H1 (cell line): Measurements from ENCODE around the gene KIF11. TPM values are rescaled to one million over a fixed set of nuclear protein-coding genes. Genes with fewer than 3 reads are reported as not detected.
"Not testable (repeated sequence)": the region's sequence is repeated elsewhere in the genome, so short reads cannot be mapped to it uniquely, and the experiment has no call there.

Experiments
- CTCF ChIA-PET: fragments of 300-600 bp; sonication (Branson Sonifier 250); formaldehyde crosslinking; loops from one replicate; lab custom pipeline; 2021; ENCODE audit not compliant: partially characterized antibody; lab: Charles Lee
- POLR2A ChIA-PET: fragments of 300-600 bp; sonication (Branson Sonifier 250); formaldehyde crosslinking; loops from one replicate; lab custom pipeline; 2021; ENCODE audit warnings: inconsistent platforms; ENCODE audit not compliant: partially characterized antibody; lab: Charles Lee
- DNase-seq, 2 experiments: peaks; one replicate each; pipeline versions ENCODE4 v3.0.0 to v3.0.0-alpha.2; 2010 to 2022; ENCODE audit warnings: low spot score in 2 of 2, low read depth in 1 of 2, mixed read lengths in 1 of 2
- FAIRE-seq: peaks from 2 replicates; lab custom pipeline; 2011; peaks lifted over from hg19 to GRCh38; lab: Jason Lieb, UNC
- H2AFZ ChIP-seq: 2 replicates; pipeline ENCODE4 v1.8.1; 2012; ENCODE audit warnings: low read length, inconsistent platforms
- H2AK5ac ChIP-seq: 2 replicates; pipeline ENCODE4 v1.6.1; 2013; ENCODE audit warnings: low read depth, low read length
- H2BK120ac ChIP-seq: replicated peaks from 2 replicates; pipeline ENCODE3; 2013; ENCODE audit warnings: low read depth, low read length, inconsistent platforms
- H2BK12ac ChIP-seq: 2 replicates; pipeline ENCODE4 v1.6.1; 2013; ENCODE audit warnings: low read depth, low read length
- H2BK15ac ChIP-seq: 2 replicates; pipeline ENCODE4 v1.6.1; 2013; ENCODE audit warnings: low read length
- H2BK20ac ChIP-seq: 2 replicates; pipeline ENCODE4 v1.6.1; 2013; ENCODE audit warnings: low read length
- H2BK5ac ChIP-seq: 2 replicates; pipeline ENCODE4 v1.6.1; 2013; ENCODE audit warnings: low read depth, low read length
- H3K14ac ChIP-seq: 2 replicates; pipeline ENCODE4 v1.6.1; 2013; ENCODE audit warnings: inconsistent platforms; ENCODE audit not compliant: insufficient read length
- H3K18ac ChIP-seq: 2 replicates; pipeline ENCODE4 v1.6.1; 2013; ENCODE audit warnings: low read length; ENCODE audit errors: extremely low read depth
- H3K23ac ChIP-seq: 2 replicates; pipeline ENCODE4 v1.6.1; 2013; ENCODE audit warnings: inconsistent platforms; ENCODE audit not compliant: insufficient read length
- H3K23me2 ChIP-seq: 2 replicates; pipeline ENCODE4 v1.6.1; 2013; ENCODE audit warnings: low read depth, low read length
- H3K27ac ChIP-seq: 2 replicates; pipeline ENCODE4 v1.6.1; 2011; ENCODE audit warnings: low read depth, low read length, inconsistent platforms
- H3K27me3 ChIP-seq, 4 experiments: replicated peaks in 1 of 4; 1 replicate in 1 of 4; 2 replicates in 3 of 4; pipeline versions ENCODE4 v1.6.1 to v1.8.1; 2011 to 2013; ENCODE audit warnings: low read length in 3 of 4, mild to moderate bottlenecking in 3 of 4, inconsistent platforms in 2 of 4, mixed read lengths in 2 of 4, moderate library complexity in 1 of 4; ENCODE audit not compliant: control insufficient read depth in 3 of 4, insufficient read depth in 3 of 4; ENCODE audit errors: extremely low read depth in 1 of 4
- H3K36me3 ChIP-seq, 4 experiments: 2 replicates each; pipeline versions ENCODE4 v1.6.1 to v1.8.1; 2011 to 2013; ENCODE audit warnings: mild to moderate bottlenecking in 4 of 4, low read length in 3 of 4, moderate library complexity in 2 of 4, control low read depth in 1 of 4, inconsistent platforms in 1 of 4; ENCODE audit not compliant: insufficient read depth in 4 of 4, control insufficient read depth in 2 of 4
- H3K4ac ChIP-seq: replicated peaks from 2 replicates; pipeline ENCODE3; 2013; ENCODE audit warnings: low read length, low read depth, mixed read lengths, inconsistent platforms; ENCODE audit not compliant: insufficient read length
- H3K4me1 ChIP-seq, 4 experiments: replicated peaks in 1 of 4; 1 replicate in 1 of 4; 2 replicates in 3 of 4; pipeline versions ENCODE4 v1.6.1 to v1.8.1; 2011 to 2013; ENCODE audit warnings: low read length in 3 of 4, inconsistent platforms in 2 of 4, mixed read lengths in 1 of 4; ENCODE audit not compliant: insufficient read depth in 4 of 4, control insufficient read depth in 3 of 4
- H3K4me2 ChIP-seq, 2 experiments: 2 replicates each; pipeline versions ENCODE4 v1.6.1 to v1.8.1; 2011 to 2013; ENCODE audit warnings: low read depth in 2 of 2, low read length in 2 of 2, control low read depth in 1 of 2, inconsistent platforms in 1 of 2, mild to moderate bottlenecking in 1 of 2; ENCODE audit not compliant: insufficient read depth in 1 of 2
- H3K4me3 ChIP-seq, 4 experiments: fragments of 200-600, 300-600 bp in 1 of 4; sonication (generic), shearing (Covaris generic), sonication (Bioruptor Twin) in 1 of 4; 2 replicates each; pipeline versions ENCODE4 v1.5.1 to v1.8.1; 2011 to 2016; ENCODE audit warnings: low read length in 4 of 4, low read depth in 3 of 4, control low read depth in 2 of 4, inconsistent platforms in 2 of 4, mild to moderate bottlenecking in 2 of 4, mixed read lengths in 1 of 4, moderate library complexity in 1 of 4; ENCODE audit not compliant: insufficient read depth in 2 of 4; ENCODE audit errors: extremely low read depth in 1 of 4
- H3K56ac ChIP-seq: replicated peaks from 2 replicates; pipeline ENCODE3; 2013; ENCODE audit warnings: low read depth, mild to moderate bottlenecking, mixed read lengths, low read length, inconsistent platforms; ENCODE audit not compliant: insufficient read length
- H3K79me1 ChIP-seq: 2 replicates; pipeline ENCODE4 v1.6.1; 2013; ENCODE audit warnings: low read depth, low read length, control low read depth
- H3K79me2 ChIP-seq, 2 experiments: 2 replicates each; pipeline versions ENCODE4 v1.6.1 to v1.8.1; 2012 to 2013; ENCODE audit warnings: low read length in 2 of 2, mild to moderate bottlenecking in 2 of 2, inconsistent platforms in 1 of 2; ENCODE audit not compliant: insufficient read depth in 2 of 2, control insufficient read depth in 1 of 2
- H3K9ac ChIP-seq, 4 experiments: replicated peaks in 1 of 4; 1 replicate in 1 of 4; 2 replicates in 3 of 4; pipeline versions ENCODE4 v1.6.1 to v1.8.1; 2011 to 2013; ENCODE audit warnings: low read depth in 3 of 4, low read length in 3 of 4, control low read depth in 2 of 4, mild to moderate bottlenecking in 2 of 4, moderate library complexity in 2 of 4, inconsistent platforms in 1 of 4; ENCODE audit errors: extremely low read depth in 1 of 4
- H3K9me3 ChIP-seq, 2 experiments: 2 replicates each; pipeline versions ENCODE4 v1.6.1 to v1.8.1; 2012 to 2013; ENCODE audit warnings: mild to moderate bottlenecking in 2 of 2, moderate library complexity in 2 of 2, control low read depth in 1 of 2, inconsistent platforms in 1 of 2, low read depth in 1 of 2, low read length in 1 of 2, mixed read lengths in 1 of 2; ENCODE audit not compliant: insufficient read depth in 2 of 2
- H4K20me1 ChIP-seq, 2 experiments: replicated peaks in 1 of 2; 2 replicates each; pipeline versions ENCODE3 to v1.8.1; 2011 to 2013; ENCODE audit warnings: inconsistent platforms in 2 of 2, low read length in 2 of 2, mild to moderate bottlenecking in 1 of 2; ENCODE audit not compliant: insufficient read depth in 2 of 2, control insufficient read depth in 1 of 2
- H4K5ac ChIP-seq: 2 replicates; pipeline ENCODE4 v1.6.1; 2013; ENCODE audit warnings: low read length, low read depth, mixed read lengths, inconsistent platforms; ENCODE audit not compliant: insufficient read length
- H4K8ac ChIP-seq: 2 replicates; pipeline ENCODE4 v1.8.0; 2013; ENCODE audit warnings: mild to moderate bottlenecking, moderate library complexity, low read length, inconsistent platforms; ENCODE audit not compliant: insufficient read depth; ENCODE audit errors: extremely low read depth
- H4K91ac ChIP-seq: replicated peaks from 2 replicates; pipeline ENCODE3; 2013; ENCODE audit warnings: low read length, mixed read lengths, inconsistent platforms; ENCODE audit not compliant: insufficient read length
- MAFK ChIP-seq: IDR thresholded peaks from 2 replicates; pipeline ENCODE4 v1.6.1; 2012; ENCODE audit warnings: low read depth, mild to moderate bottlenecking, improper control_type of control experiment, low read length
- WGBS, 2 experiments: shearing (Covaris generic) in 1 of 2; methylation state at CpG; one replicate each; pipeline versions ENCODE4 v1.1.6 to v1.1.7; 2013 to 2015; ENCODE audit warnings: low lambda C conversion rate in 2 of 2, mixed read lengths in 2 of 2, inconsistent platforms in 1 of 2, low coverage in 1 of 2, missing lambda C conversion rate in 1 of 2; ENCODE audit not compliant: insufficient replicate concordance in 2 of 2, insufficient coverage in 1 of 2, insufficient read length in 1 of 2; ENCODE audit errors: extremely low coverage in 1 of 2, missing lambda C conversion rate in 1 of 2; 5-methylcytosine and 5-hydroxymethylcytosine counted together
- polyA plus RNA-seq, 7 experiments: library from polyadenylated mRNA; depleted of rRNA in 3 of 7; stranded (reverse) in 5 of 7; unstranded in 2 of 7; fragments of >200 nt in 5 of 7; fragments of 200-250 nt in 2 of 7; gene quantifications; 1 replicate in 5 of 7; 2 replicates in 1 of 7; 4 replicates in 1 of 7; pipeline versions ENCODE4 v1.2.1 to v1.2.3, GENCODE V29; 2011 to 2013; ENCODE audit warnings: missing spikeins in 2 of 7, mixed read lengths in 2 of 7
- total RNA-seq: library from RNA; stranded (reverse); fragmentation: NEBNext Ultra II Directional; extraction: Animal tissue kit (Norgen Biotek cat#: 25700); gene quantifications from 2 replicates; pipeline ENCODE4 v1.2.1, GENCODE V29; 2021
- TF ChIP-seq, protein P1 (sequence below), 3 experiments: IDR thresholded peaks; 1 replicate in 2 of 3; 2 replicates in 1 of 3; pipeline versions ENCODE4 v1.5.1 to v1.6.1; 2011; ENCODE audit warnings: low read length in 3 of 3, mild to moderate bottlenecking in 3 of 3, inconsistent platforms in 2 of 3, low read depth in 1 of 3, moderate library complexity in 1 of 3; ENCODE audit not compliant: insufficient read depth in 1 of 3; ENCODE audit errors: control extremely low read depth in 1 of 3

Gene KIF11
- total and polyA plus RNA-seq, 2 of the 8 experiments (the other 6 are each of a cell fraction or from before 2014, with no cell fraction given): 11.1 to 59.2 TPM

DNA sequence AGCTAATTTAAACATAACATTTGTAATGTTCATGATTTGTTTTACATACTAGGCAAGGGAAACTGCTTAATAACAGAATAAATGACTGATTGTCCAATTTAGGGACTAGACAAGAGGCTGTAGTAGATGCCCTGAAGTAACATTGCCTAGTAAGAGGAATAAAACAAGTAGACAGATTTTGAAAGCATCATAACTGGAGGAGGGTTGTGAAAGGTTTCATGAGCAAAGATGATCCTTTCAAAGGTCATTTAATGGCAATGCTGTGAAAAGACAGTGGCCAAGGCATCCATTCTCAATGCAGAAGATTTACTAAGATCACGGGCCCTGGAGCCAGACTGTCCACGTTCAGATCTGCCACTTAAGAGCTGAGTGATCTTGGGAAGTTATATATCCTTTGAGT, 52.0 kb downstream of the KIF11 start (continued):
- TF ChIP-seq, protein P1, sequence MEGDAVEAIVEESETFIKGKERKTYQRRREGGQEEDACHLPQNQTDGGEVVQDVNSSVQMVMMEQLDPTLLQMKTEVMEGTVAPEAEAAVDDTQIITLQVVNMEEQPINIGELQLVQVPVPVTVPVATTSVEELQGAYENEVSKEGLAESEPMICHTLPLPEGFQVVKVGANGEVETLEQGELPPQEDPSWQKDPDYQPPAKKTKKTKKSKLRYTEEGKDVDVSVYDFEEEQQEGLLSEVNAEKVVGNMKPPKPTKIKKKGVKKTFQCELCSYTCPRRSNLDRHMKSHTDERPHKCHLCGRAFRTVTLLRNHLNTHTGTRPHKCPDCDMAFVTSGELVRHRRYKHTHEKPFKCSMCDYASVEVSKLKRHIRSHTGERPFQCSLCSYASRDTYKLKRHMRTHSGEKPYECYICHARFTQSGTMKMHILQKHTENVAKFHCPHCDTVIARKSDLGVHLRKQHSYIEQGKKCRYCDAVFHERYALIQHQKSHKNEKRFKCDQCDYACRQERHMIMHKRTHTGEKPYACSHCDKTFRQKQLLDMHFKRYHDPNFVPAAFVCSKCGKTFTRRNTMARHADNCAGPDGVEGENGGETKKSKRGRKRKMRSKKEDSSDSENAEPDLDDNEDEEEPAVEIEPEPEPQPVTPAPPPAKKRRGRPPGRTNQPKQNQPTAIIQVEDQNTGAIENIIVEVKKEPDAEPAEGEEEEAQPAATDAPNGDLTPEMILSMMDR (IDR thresholded peaks at IDR 0.05; ENCODE audit: control extremely low read depth in 1 of 3, insufficient read depth in 1 of 3, low read depth in 1 of 3, low read length in 3 of 3): no peak
- TF ChIP-seq MAFK: no peak

DNA sequence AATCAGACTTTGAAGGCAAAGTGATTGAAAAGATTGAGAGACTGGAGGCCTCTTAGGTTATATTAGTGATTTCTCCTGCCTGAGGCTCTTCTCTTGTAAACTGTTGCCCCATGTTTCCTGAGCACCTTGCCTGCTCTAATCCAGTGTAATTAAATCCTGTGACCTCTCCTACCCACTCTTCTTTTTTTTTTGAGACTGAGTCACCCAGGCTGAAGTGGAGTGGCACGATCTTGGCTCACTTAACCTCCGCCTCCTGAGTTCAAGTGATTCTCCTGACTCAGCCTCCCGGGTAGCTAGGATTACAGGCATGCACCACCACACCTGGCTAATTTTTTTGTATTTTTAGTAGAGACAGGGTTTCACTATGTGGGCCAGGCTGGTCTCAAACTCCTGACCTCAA, 57.9 kb downstream of the KIF11 start:
- H3K56ac ChIP-seq, H3K4me1 ChIP-seq, H3K18ac ChIP-seq, H3K23me2 ChIP-seq, CTCF ChIA-PET, H3K4ac ChIP-seq, H2BK5ac ChIP-seq, H3K14ac ChIP-seq, H4K8ac ChIP-seq, H3K4me2 ChIP-seq, H3K9me3 ChIP-seq, H3K4me3 ChIP-seq, H3K27me3 ChIP-seq, H3K27ac ChIP-seq, H2BK20ac ChIP-seq, POLR2A ChIA-PET, H2BK120ac ChIP-seq, H4K20me1 ChIP-seq, FAIRE-seq, H3K79me2 ChIP-seq, H2BK12ac ChIP-seq, H3K79me1 ChIP-seq, H2AFZ ChIP-seq, H3K23ac ChIP-seq, H2AK5ac ChIP-seq, H3K9ac ChIP-seq, DNase-seq, H4K91ac ChIP-seq, H2BK15ac ChIP-seq, H4K5ac ChIP-seq: not testable (repeated sequence)
- H3K36me3 ChIP-seq: peaks cover 11 to 75% (median 53%) of the 10 kb centered on the region in 4 experiments
- 86% methylated on average over 3 of the region's 3 CpGs; no CpG with 5 or more reads in 1 of the 2 experiments for WGBS, 2 experiments
